Omental fat pad (tissue), 4 donors: ENCODE measurements around the gene STRN. TPM values are rescaled to one million over a fixed set of nuclear protein-coding genes. Genes with fewer than 3 reads are reported as not detected.

Experiments used
- ATAC-seq: fragments of 150-250 bp; one replicate; pipeline ENCODE4 v1.9.1; 2016; ENCODE audit warnings: mild to moderate bottlenecking, moderate library complexity; ENCODE audit not compliant: low FRiP score
- DNase-seq: peaks from one replicate; pipeline ENCODE4 v3.0.0-alpha.2; 2019; ENCODE audit warnings: low spot score
- CTCF ChIP-seq, 3 donors: fragments of 450-650 bp; IDR thresholded peaks; one replicate each; pipeline ENCODE4 v1.5.1; 2016 to 2017; ENCODE audit warnings: antibody characterized with exemption in 3 of 3, mild to moderate bottlenecking in 3 of 3, moderate library complexity in 2 of 3
- total RNA-seq, 4 donors: library from RNA; depleted of rRNA; stranded (reverse); fragments of >200 nt; gene quantifications; one replicate each; pipeline ENCODE4 v1.1.0, GENCODE V29; 2016

Gene STRN
- total RNA-seq, 4 donors from 2014 or later = 16.7 to 26.8 (median 21.3) TPM

- ATAC-seq = no peak
- no peak for DNase-seq
- no peak for TF ChIP-seq CTCF (IDR thresholded peaks at IDR 0.05)
These were observed 157.3 kb downstream of the STRN start for GRCh38 chr2:36809069-36809445.

- no peak for DNase-seq
- no peak for ATAC-seq
These were observed 157.8 kb downstream of the STRN start for GRCh38 chr2:36808386-36809068.

GRCh38 chr2:36807223-36807886, 159.0 kb downstream of the STRN start:
- no peak for DNase-seq
- TF ChIP-seq CTCF (IDR thresholded peaks at IDR 0.05) = no peak
- ATAC-seq = no peak

More at GRCh38 chr2:36808386-36809068, 157.8 kb downstream of the STRN start:
- TF ChIP-seq CTCF (IDR thresholded peaks at IDR 0.05) = no peak

- no peak for TF ChIP-seq CTCF (IDR thresholded peaks at IDR 0.05)
- no peak for DNase-seq
- no peak for ATAC-seq
These were observed 160.6 kb downstream of the STRN start for GRCh38 chr2:36805635-36806224.

- TF ChIP-seq CTCF (IDR thresholded peaks at IDR 0.05) = no peak
- no peak for ATAC-seq
- DNase-seq = no peak
These were observed 163.4 kb downstream of the STRN start for GRCh38 chr2:36802952-36803351.

- no peak for DNase-seq
- no peak for TF ChIP-seq CTCF (IDR thresholded peaks at IDR 0.05)
- ATAC-seq = no peak
These were observed 165.2 kb downstream of the STRN start for GRCh38 chr2:36801088-36801487.
